ENCODE results near the gene POLR3G.

DNA sequence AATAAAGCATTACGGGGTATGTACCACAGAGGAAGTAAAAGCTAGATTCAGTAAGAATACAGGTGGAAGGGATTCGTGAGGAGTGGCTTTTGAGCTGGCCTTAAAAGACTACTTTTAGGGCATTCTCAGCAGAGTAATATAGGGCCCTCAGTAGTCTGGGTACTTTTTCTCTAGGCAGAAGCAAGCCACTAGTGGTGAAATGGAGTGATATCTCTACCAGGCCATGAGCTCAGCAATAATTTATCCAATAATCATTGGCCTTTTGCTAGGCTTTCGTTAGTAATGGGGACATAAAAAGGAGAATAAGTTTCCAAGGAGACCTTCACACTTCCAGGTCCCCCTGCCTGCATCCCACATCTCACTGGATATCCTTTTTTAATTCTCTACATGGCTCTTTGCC lies 1.7 kb downstream of the POLR3G start:
- no peak for TF ChIP-seq POLR2AphosphoS5 (IDR thresholded peaks at IDR 0.05; ENCODE audit: borderline replicate concordance, low read depth, low read length)
- no peak for TF ChIP-seq EZH2 (IDR thresholded peaks at IDR 0.05)
- TF ChIP-seq FOXP2 (optimal IDR thresholded peaks at IDR 0.05; ENCODE audit: control extremely low read depth, extremely low read length, insufficient read depth): no peak

Data from SK-N-MC (cell line).